BJ (cell line): ENCODE data around the gene GARIN5B. TPM values are rescaled to one million over a fixed set of nuclear protein-coding genes. Genes with fewer than 3 reads are reported as not detected.

Experiments used
- CTCF ChIA-PET: fragments of 350-600 bp; formaldehyde crosslinking; extraction: SDS; loops from one replicate; lab custom pipeline; 2021; ENCODE audit warnings: antibody characterized with exemption, inconsistent platforms; lab: Yijun Ruan, JAX
- POLR2A ChIA-PET: fragments of 300-600 bp; sonication (Branson Sonifier 250); formaldehyde crosslinking; extraction: SDS; loops from one replicate; lab custom pipeline; 2021; ENCODE audit warnings: antibody characterized with exemption; lab: Charles Lee
- DNase-seq: peaks from one replicate; pipeline ENCODE4 v3.0.0-alpha.2; 2011; ENCODE audit warnings: low read depth
- H3K27me3 ChIP-seq: 2 replicates; pipeline ENCODE4 v1.6.0; 2011; ENCODE audit warnings: low read length; ENCODE audit not compliant: control insufficient read depth, insufficient read depth
- H3K36me3 ChIP-seq: 2 replicates; pipeline ENCODE4 v1.5.1; 2011; ENCODE audit warnings: low read length; ENCODE audit not compliant: control insufficient read depth, insufficient read depth
- H3K4me3 ChIP-seq: 2 replicates; pipeline ENCODE4 v1.5.1; 2011; ENCODE audit warnings: low read depth, mild to moderate bottlenecking, control low read depth, low read length
- CTCF ChIP-seq: IDR thresholded peaks from 2 replicates; pipeline ENCODE4 v1.5.1; 2011; ENCODE audit warnings: low read depth, mild to moderate bottlenecking, control low read depth, inconsistent platforms, low read length, moderate library complexity; ENCODE audit not compliant: insufficient read depth
- polyA plus RNA-seq: library from polyadenylated mRNA; depleted of rRNA; stranded (reverse); fragments of >200 nt; gene quantifications from 2 replicates; pipeline ENCODE4 v1.2.3, GENCODE V29; 2011

GARIN5B gene
- polyA plus RNA-seq, 1 experiment, result 0.02 TPM

- no peak for TF ChIP-seq CTCF
- Histone ChIP-seq H3K27me3 (no peaks in the 10 kb centered on the region), H3K36me3 (peaks cover 15% of the 10 kb centered on the region), H3K4me3 (no peak overlapping the region)
- ChIA-PET POLR2A (no interaction called here), CTCF (interaction anchor here (0.9 to 2.8 kb wide), 5 partner anchors 18 to 108 kb away, joined by 3 to 7 read pairs (median 4); no protein-coding TSS in a partner anchor)
- no peak for DNase-seq
Measured at GRCh38 chr19:55400281-55401087, 37.4 kb upstream of the GARIN5B start.

GRCh38 chr19:55398200-55398925 lies 35.3 kb upstream of the GARIN5B start:
- ChIA-PET POLR2A (no interaction called here), CTCF (interaction anchor here (1.3 to 2.8 kb wide), 2 partner anchors 20 to 97 kb away, joined by 3 to 6 read pairs; no protein-coding TSS in a partner anchor)
- no peak for DNase-seq
- peaks cover 13% of the 10 kb centered on the region for H3K36me3 ChIP-seq
- H3K27me3 ChIP-seq, result no peaks in the 10 kb centered on the region
- no peak for TF ChIP-seq CTCF
- no peak overlapping the region for H3K4me3 ChIP-seq

- ChIA-PET CTCF (no interaction called here), POLR2A (no interaction called here)
- no peak for TF ChIP-seq CTCF
- Histone ChIP-seq H3K4me3 (no peak overlapping the region), H3K36me3 (peaks cover 23% of the 10 kb centered on the region), H3K27me3 (no peaks in the 10 kb centered on the region)
- DNase-seq, result no peak
Measured at GRCh38 chr19:55392820-55393761, 30.0 kb upstream of the GARIN5B start.

- peaks cover 32% of the 10 kb centered on the region for H3K36me3 ChIP-seq
- CTCF ChIA-PET, result interaction anchor here (2.9 kb wide), 1 partner anchor 90 kb away, joined by 12 read pairs; no protein-coding TSS in a partner anchor
- no peak overlapping the region for H3K4me3 ChIP-seq
- no peaks in the 10 kb centered on the region for H3K27me3 ChIP-seq
- POLR2A ChIA-PET, result no interaction called here
- no peak for DNase-seq
- TF ChIP-seq CTCF, result no peak
Measured at GRCh38 chr19:55391702-55392615, 28.9 kb upstream of the GARIN5B start.
